ENCODE data around the gene TM7SF2. TPM values are rescaled to one million over a fixed set of nuclear protein-coding genes. Genes with fewer than 3 reads are reported as not detected.
A peak's percentile ranks its signal among the peaks of the same experiment; 100 is the strongest.

The TM7SF2 gene
- total RNA-seq, 3 donors from 2014 or later (not counting 1 experiment from before 2014, with no cell fraction given), result 17.0 to 23.2 (median 18.6) TPM

DNA sequence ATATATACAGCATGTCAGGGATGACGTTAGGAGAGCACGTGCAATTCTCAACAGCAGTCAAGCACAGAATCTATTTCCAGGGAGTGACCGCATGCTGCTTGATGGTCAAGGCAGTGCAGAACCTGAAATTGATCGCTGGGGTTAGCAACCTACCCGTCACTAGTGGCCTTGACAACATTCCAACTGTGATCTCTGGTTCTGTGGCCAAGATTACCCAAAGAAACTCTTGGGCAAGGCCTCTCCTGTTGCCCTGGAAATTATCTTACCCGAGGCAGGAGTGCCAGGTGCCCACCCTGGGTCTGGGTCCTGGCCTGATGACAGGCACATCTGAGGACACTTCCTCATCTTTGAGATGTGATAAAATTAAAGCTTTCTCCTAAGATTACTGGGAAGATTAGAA is 2.2 kb downstream of the TM7SF2 start:
- Histone ChIP-seq H3K9me3 (ENCODE audit: control insufficient read depth, insufficient read depth, low read length) (no peaks in the 10 kb centered on the region), H3K36me3 (ENCODE audit: control insufficient read depth, insufficient read depth, low read length) (peaks cover 24% of the 10 kb centered on the region), H3K4me3 (ENCODE audit: low read length) (no peak overlapping the region), H3K27me3 (ENCODE audit: control insufficient read depth, insufficient read depth, low read length) (no peaks in the 10 kb centered on the region), H3K27ac (ENCODE audit: low read length) (no peak overlapping the region), H3K4me1 (ENCODE audit: control insufficient read depth, insufficient read depth, low read length) (peaks cover 67% of the 10 kb centered on the region)
- no peaks in the 10 kb centered on the region for H3K36me3 Mint-ChIP-seq
- DNase-seq (peak in 1 of 2 donors; percentile 12), ATAC-seq (no peak)
- TF ChIP-seq, protein P1, sequence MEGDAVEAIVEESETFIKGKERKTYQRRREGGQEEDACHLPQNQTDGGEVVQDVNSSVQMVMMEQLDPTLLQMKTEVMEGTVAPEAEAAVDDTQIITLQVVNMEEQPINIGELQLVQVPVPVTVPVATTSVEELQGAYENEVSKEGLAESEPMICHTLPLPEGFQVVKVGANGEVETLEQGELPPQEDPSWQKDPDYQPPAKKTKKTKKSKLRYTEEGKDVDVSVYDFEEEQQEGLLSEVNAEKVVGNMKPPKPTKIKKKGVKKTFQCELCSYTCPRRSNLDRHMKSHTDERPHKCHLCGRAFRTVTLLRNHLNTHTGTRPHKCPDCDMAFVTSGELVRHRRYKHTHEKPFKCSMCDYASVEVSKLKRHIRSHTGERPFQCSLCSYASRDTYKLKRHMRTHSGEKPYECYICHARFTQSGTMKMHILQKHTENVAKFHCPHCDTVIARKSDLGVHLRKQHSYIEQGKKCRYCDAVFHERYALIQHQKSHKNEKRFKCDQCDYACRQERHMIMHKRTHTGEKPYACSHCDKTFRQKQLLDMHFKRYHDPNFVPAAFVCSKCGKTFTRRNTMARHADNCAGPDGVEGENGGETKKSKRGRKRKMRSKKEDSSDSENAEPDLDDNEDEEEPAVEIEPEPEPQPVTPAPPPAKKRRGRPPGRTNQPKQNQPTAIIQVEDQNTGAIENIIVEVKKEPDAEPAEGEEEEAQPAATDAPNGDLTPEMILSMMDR (IDR thresholded peaks at IDR 0.05), result no peak
- 88% methylated on average over 6 of the region's 6 CpGs for WGBS (ENCODE audit: insufficient coverage)
- peak overlapping the region; percentile 91 to 97 for H3K27ac Mint-ChIP-seq
- H3K27me3 Mint-ChIP-seq (ENCODE audit: low read depth in 2 of 2), result no peaks in the 10 kb centered on the region
- H3K9me3 Mint-ChIP-seq, result no peaks in the 10 kb centered on the region
- peak overlapping the region; percentile 96 for H3K4me3 Mint-ChIP-seq
- H3K4me1 Mint-ChIP-seq, result peaks cover 43 to 49% of the 10 kb centered on the region in 2 donors
- intact Hi-C loops (cut with micrococcal nuclease), result loop anchor here (5.0 to 10.0 kb wide), 4 partner anchors 87 to 339 kb away; partner anchors contain the start of genes SF1 and SNX15

DNA sequence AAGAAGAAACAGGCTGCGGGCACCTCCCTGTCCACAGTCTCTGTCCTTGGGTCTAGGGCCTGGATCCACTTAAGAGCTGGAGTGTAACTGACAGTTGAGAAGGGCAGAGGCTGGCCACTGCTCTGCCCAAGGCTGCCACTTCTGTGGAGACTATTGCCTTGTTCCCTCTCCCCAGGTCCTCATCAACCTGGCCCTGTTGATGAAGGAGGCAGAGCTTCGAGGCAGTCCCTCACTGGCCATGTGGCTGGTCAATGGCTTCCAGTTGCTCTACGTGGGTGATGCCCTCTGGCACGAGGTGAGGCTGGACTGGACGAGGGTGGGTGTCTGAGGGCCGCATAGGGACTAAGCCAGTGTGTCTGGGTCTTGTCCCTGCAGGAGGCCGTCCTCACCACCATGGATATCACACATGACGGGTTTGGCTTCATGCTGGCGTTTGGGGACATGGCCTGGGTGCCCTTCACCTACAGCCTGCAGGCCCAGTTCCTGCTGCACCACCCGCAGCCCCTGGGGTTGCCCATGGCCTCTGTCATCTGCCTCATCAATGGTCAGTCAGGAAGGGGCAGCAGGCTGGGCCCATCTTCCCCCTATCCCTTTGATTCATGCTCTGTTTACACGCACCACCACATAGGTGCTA is 3.0 kb downstream of the TM7SF2 start:
- 95% methylated on average over 11 of the region's 11 CpGs for WGBS (ENCODE audit: insufficient coverage)
- TF ChIP-seq, protein P1 (IDR thresholded peaks at IDR 0.05), result no peak
- no peaks in the 10 kb centered on the region for H3K9me3 ChIP-seq (ENCODE audit: control insufficient read depth, insufficient read depth, low read length)
- ATAC-seq (no peak), DNase-seq (peak in 1 of 2 donors; percentile 19)
- H3K27ac Mint-ChIP-seq, result no peak overlapping the region
- peaks cover 43 to 50% of the 10 kb centered on the region in 2 donors for H3K4me1 Mint-ChIP-seq
- no peaks in the 10 kb centered on the region for H3K27me3 Mint-ChIP-seq (ENCODE audit: low read depth in 2 of 2)
- intact Hi-C loops (cut with micrococcal nuclease), result loop anchor here (5.0 to 10.0 kb wide), 4 partner anchors 87 to 340 kb away; partner anchors contain the start of genes SF1 and SNX15
- no peak overlapping the region for H3K4me3 Mint-ChIP-seq
- no peak overlapping the region for H3K4me3 ChIP-seq (ENCODE audit: low read length)
- H3K36me3 ChIP-seq (ENCODE audit: control insufficient read depth, insufficient read depth, low read length), result peaks cover 22% of the 10 kb centered on the region
- H3K27ac ChIP-seq (ENCODE audit: low read length), result no peak overlapping the region
- no peaks in the 10 kb centered on the region for H3K27me3 ChIP-seq (ENCODE audit: control insufficient read depth, insufficient read depth, low read length)
- no peaks in the 10 kb centered on the region for H3K9me3 Mint-ChIP-seq
- peaks cover 67% of the 10 kb centered on the region for H3K4me1 ChIP-seq (ENCODE audit: control insufficient read depth, insufficient read depth, low read length)
- H3K36me3 Mint-ChIP-seq, result no peaks in the 10 kb centered on the region

DNA sequence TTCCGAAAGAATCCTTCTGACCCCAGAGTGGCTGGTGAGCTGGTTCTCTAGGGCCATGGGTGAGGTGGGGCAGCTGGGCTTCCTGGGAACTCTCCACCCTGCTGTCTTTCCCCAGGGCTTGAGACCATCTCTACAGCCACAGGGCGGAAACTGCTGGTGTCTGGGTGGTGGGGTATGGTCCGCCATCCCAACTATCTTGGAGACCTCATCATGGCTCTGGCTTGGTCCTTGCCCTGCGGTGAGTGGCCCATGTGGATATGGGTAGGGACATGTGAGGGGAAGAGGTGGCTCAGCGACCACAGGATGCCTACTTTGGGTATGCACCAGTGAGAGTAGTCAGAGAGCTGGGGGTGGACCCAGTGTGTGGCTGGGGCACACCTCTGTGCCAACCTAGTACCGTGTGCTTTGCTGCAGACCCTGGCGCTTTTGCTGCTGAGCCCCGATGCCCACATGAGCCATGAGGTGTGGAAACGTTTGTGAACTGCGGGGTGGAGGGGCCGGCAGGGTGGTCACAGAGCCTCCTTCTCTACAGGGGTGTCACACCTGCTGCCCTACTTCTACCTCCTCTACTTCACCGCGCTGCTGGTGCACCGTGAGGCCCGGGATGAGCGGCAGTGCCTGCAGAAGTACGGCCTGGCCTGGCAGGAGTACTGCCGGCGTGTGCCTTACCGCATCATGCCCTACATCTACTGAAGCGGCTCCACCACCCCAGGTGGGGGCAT is 3.9 kb downstream of the TM7SF2 start:
- H3K4me1 ChIP-seq (ENCODE audit: control insufficient read depth, insufficient read depth, low read length), result peaks cover 59% of the 10 kb centered on the region
- DNase-seq (peak in 1 of 2 donors; percentile 20), ATAC-seq (no peak)
- intact Hi-C loops (cut with micrococcal nuclease), result loop anchor here (2.0 to 10.0 kb wide), 2 partner anchors 19 to 341 kb away; partner anchors contain the start of genes SF1 and SYVN1
- no peaks in the 10 kb centered on the region for H3K27me3 ChIP-seq (ENCODE audit: control insufficient read depth, insufficient read depth, low read length)
- Mint-ChIP-seq H3K27ac (peak overlapping the region in 1 of 2 donors; percentile 99), H3K36me3 (no peaks in the 10 kb centered on the region), H3K9me3 (no peaks in the 10 kb centered on the region), H3K4me3 (peak overlapping the region; percentile 35), H3K4me1 (peaks cover 37 to 50% of the 10 kb centered on the region in 2 donors), H3K27me3 (ENCODE audit: low read depth in 2 of 2) (no peaks in the 10 kb centered on the region)
- no peak overlapping the region for H3K27ac ChIP-seq (ENCODE audit: low read length)
- 96% methylated on average over 21 of the region's 21 CpGs for WGBS (ENCODE audit: insufficient coverage)
- TF ChIP-seq, protein P1 (IDR thresholded peaks at IDR 0.05), result no peak
- no peaks in the 10 kb centered on the region for H3K9me3 ChIP-seq (ENCODE audit: control insufficient read depth, insufficient read depth, low read length)
- peaks cover 29% of the 10 kb centered on the region for H3K36me3 ChIP-seq (ENCODE audit: control insufficient read depth, insufficient read depth, low read length)
- no peak overlapping the region for H3K4me3 ChIP-seq (ENCODE audit: low read length)
